Erythroblast (primary cell): Measurements from ENCODE around the gene CUL1.

Experiments
- GATA1 ChIP-seq: IDR thresholded peaks from 2 replicates; pipeline ENCODE4 v1.6.1; 2011; ENCODE audit warnings: low read depth, mild to moderate bottlenecking, control low read depth, low read length, moderate library complexity
- POLR2A ChIP-seq: IDR thresholded peaks from 2 replicates; pipeline ENCODE4 v1.6.1; 2011; ENCODE audit warnings: mild to moderate bottlenecking, low read length

- TF ChIP-seq POLR2A (no peak), GATA1 (no peak)
Measured at GRCh38 chr7:148674689-148675088, 24.0 kb upstream of the CUL1 start.
